GM18502 (cell line): ENCODE data around the gene ATP2A3.
"Not testable (repeated sequence)": the region's sequence is repeated elsewhere in the genome, so short reads cannot be mapped to it uniquely, and the experiment has no call there.

Experiments used
- ATAC-seq: cut with Tn5 transposase; IDR thresholded peaks from one replicate; pipeline ENCODE4 v1.9.1; 2021; ENCODE audit warnings: mild to moderate bottlenecking; ENCODE audit not compliant: unreplicated experiment, poor library complexity

Gene ATP2A3

GRCh38 chr17:3957735-3958599 is 6.3 kb downstream of the ATP2A3 start:
- no peak for ATAC-seq

GRCh38 chr17:3956983-3957382 is 7.3 kb downstream of the ATP2A3 start:
- no peak for ATAC-seq

- no peak for ATAC-seq
Observed at GRCh38 chr17:3956327-3956957, 7.8 kb downstream of the ATP2A3 start.

GRCh38 chr17:3955673-3955988 is 8.6 kb downstream of the ATP2A3 start:
- ATAC-seq = no peak

GRCh38 chr17:3954976-3955672 is 9.1 kb downstream of the ATP2A3 start:
- ATAC-seq = no peak

GRCh38 chr17:3954086-3954485 is 10.2 kb downstream of the ATP2A3 start:
- no peak for ATAC-seq

GRCh38 chr17:3953542-3953941 is 10.7 kb downstream of the ATP2A3 start:
- ATAC-seq = no peak

- no peak for ATAC-seq
Observed at GRCh38 chr17:3952186-3952585, 12.1 kb downstream of the ATP2A3 start.

GRCh38 chr17:3951420-3951819 is 12.8 kb downstream of the ATP2A3 start:
- ATAC-seq = no peak

- no peak for ATAC-seq
Observed at GRCh38 chr17:3951003-3951402, 13.2 kb downstream of the ATP2A3 start.

- no peak for ATAC-seq
Observed at GRCh38 chr17:3950584-3950983, 13.7 kb downstream of the ATP2A3 start.

GRCh38 chr17:3949418-3949817 is 14.8 kb downstream of the ATP2A3 start:
- ATAC-seq = no peak

- not testable (repeated sequence) for ATAC-seq
Observed at GRCh38 chr17:3948551-3948950, 15.7 kb downstream of the ATP2A3 start.

- no peak for ATAC-seq
Observed at GRCh38 chr17:3947318-3947810, 16.9 kb downstream of the ATP2A3 start.

- no peak for ATAC-seq
Observed at GRCh38 chr17:3946711-3947235, 17.5 kb downstream of the ATP2A3 start.

GRCh38 chr17:3944485-3945388 is 19.5 kb downstream of the ATP2A3 start:
- no peak for ATAC-seq

GRCh38 chr17:3943240-3943891 is 20.9 kb downstream of the ATP2A3 start:
- no peak for ATAC-seq

- ATAC-seq = no peak
Observed at GRCh38 chr17:3940965-3941698, 23.1 kb downstream of the ATP2A3 start.

- no peak for ATAC-seq
Observed at GRCh38 chr17:3937359-3937758, 26.9 kb downstream of the ATP2A3 start.
